WERI-Rb-1 (cell line): ENCODE data around the gene PAX2.

ENCODE experiments used
- DNase-seq: peaks from one replicate; pipeline ENCODE4 v3.0.0-alpha.2; 2020
- H3K27ac ChIP-seq: fragments of 250-450 bp; sonication (Bioruptor Pico); 2 replicates; pipeline ENCODE4 v1.5.1; 2020; ENCODE audit warnings: mild to moderate bottlenecking, moderate library complexity
- H3K27me3 ChIP-seq: fragments of 250-450 bp; sonication (Bioruptor Pico); 2 replicates; pipeline ENCODE4 v1.5.1; 2021; ENCODE audit warnings: mild to moderate bottlenecking, low read depth, moderate library complexity; ENCODE audit not compliant: insufficient read depth, severe bottlenecking
- H3K36me3 ChIP-seq: fragments of 250-450 bp; sonication (Bioruptor Pico); 2 replicates; pipeline ENCODE4 v1.5.1; 2020; ENCODE audit warnings: mild to moderate bottlenecking, moderate library complexity
- H3K4me3 ChIP-seq: 2 replicates; pipeline ENCODE4 v1.5.1; 2011; ENCODE audit warnings: low read depth, mild to moderate bottlenecking, control low read depth, low read length
- H3K9me3 ChIP-seq: fragments of 250-450 bp; sonication (Bioruptor Pico); 2 replicates; pipeline ENCODE4 v1.5.1; 2021; ENCODE audit warnings: mild to moderate bottlenecking, moderate library complexity; ENCODE audit not compliant: severe bottlenecking
- CTCF ChIP-seq: IDR thresholded peaks from 2 replicates; pipeline ENCODE4 v1.5.1; 2011; ENCODE audit warnings: low read depth, mild to moderate bottlenecking, control low read depth, inconsistent platforms, low read length

Gene PAX2

GRCh38 chr10:100776671-100777070 is 31.3 kb downstream of the PAX2 start:
- Histone ChIP-seq H3K36me3 (no peaks in the 10 kb centered on the region), H3K9me3 (peaks cover 6% of the 10 kb centered on the region), H3K27ac (no peak overlapping the region), H3K27me3 (peaks cover 98% of the 10 kb centered on the region), H3K4me3 (no peak overlapping the region)
- TF ChIP-seq CTCF, result no peak
- no peak for DNase-seq

GRCh38 chr10:100779329-100779728 is 33.9 kb downstream of the PAX2 start:
- peaks cover 96% of the 10 kb centered on the region for H3K27me3 ChIP-seq

GRCh38 chr10:100780324-100780723 is 34.9 kb downstream of the PAX2 start:
- Histone ChIP-seq H3K4me3 (no peak overlapping the region), H3K36me3 (no peaks in the 10 kb centered on the region), H3K9me3 (peaks cover 6% of the 10 kb centered on the region), H3K27me3 (peaks cover 96% of the 10 kb centered on the region), H3K27ac (no peak overlapping the region)
- TF ChIP-seq CTCF, result no peak
- no peak for DNase-seq

More at GRCh38 chr10:100779329-100779728, 33.9 kb downstream of the PAX2 start:
- no peak for DNase-seq
- H3K9me3 ChIP-seq, result peaks cover 6% of the 10 kb centered on the region
- no peaks in the 10 kb centered on the region for H3K36me3 ChIP-seq
- H3K27ac ChIP-seq, result no peak overlapping the region
- no peak overlapping the region for H3K4me3 ChIP-seq
- no peak for TF ChIP-seq CTCF

- Histone ChIP-seq H3K27me3 (peaks cover 96% of the 10 kb centered on the region), H3K4me3 (no peak overlapping the region), H3K9me3 (peaks cover 6% of the 10 kb centered on the region), H3K36me3 (no peaks in the 10 kb centered on the region), H3K27ac (no peak overlapping the region)
- no peak for TF ChIP-seq CTCF
- peak; percentile 34 for DNase-seq
Observed at GRCh38 chr10:100781145-100781665, 35.8 kb downstream of the PAX2 start.

GRCh38 chr10:100782461-100783244 is 37.3 kb downstream of the PAX2 start:
- Histone ChIP-seq H3K9me3 (peaks cover 6% of the 10 kb centered on the region), H3K4me3 (no peak overlapping the region), H3K36me3 (no peaks in the 10 kb centered on the region), H3K27me3 (peaks cover 98% of the 10 kb centered on the region), H3K27ac (no peak overlapping the region)
- DNase-seq, result no peak
- TF ChIP-seq CTCF, result no peak
